Activated T-cell treated with anti-CD3 and anti-CD28 coated beads, Interleukin-2, amount 50 U/mL, for 24 hours (primary cell): ENCODE results near the gene HRAS.
"Not testable (repeated sequence)": the region's sequence is repeated elsewhere in the genome, so short reads cannot be mapped to it uniquely, and the experiment has no call there.

Experiments
- DNase-seq: peaks from one replicate; pipeline ENCODE4 v3.0.0-alpha.2; 2020
- H3K27ac Mint-ChIP-seq: 2 replicates; pipeline ENCODE4 v1.8.0; 2020; ENCODE audit warnings: mild to moderate bottlenecking, mixed read lengths
- H3K27me3 Mint-ChIP-seq: 2 replicates; pipeline ENCODE4 v1.8.0; 2020; ENCODE audit warnings: mixed read lengths
- H3K36me3 Mint-ChIP-seq: 2 replicates; pipeline ENCODE4 v1.8.0; 2020; ENCODE audit warnings: low read depth, mixed read lengths
- H3K4me1 Mint-ChIP-seq: 2 replicates; pipeline ENCODE4 v1.8.0; 2020; ENCODE audit warnings: low read depth, mixed read lengths
- H3K4me3 Mint-ChIP-seq: 2 replicates; pipeline ENCODE4 v1.8.0; 2020; ENCODE audit warnings: mild to moderate bottlenecking, moderate library complexity, mixed read lengths
- H3K9me3 Mint-ChIP-seq: 2 replicates; pipeline ENCODE4 v1.8.0; 2020; ENCODE audit warnings: mixed read lengths

The HRAS gene

DNA sequence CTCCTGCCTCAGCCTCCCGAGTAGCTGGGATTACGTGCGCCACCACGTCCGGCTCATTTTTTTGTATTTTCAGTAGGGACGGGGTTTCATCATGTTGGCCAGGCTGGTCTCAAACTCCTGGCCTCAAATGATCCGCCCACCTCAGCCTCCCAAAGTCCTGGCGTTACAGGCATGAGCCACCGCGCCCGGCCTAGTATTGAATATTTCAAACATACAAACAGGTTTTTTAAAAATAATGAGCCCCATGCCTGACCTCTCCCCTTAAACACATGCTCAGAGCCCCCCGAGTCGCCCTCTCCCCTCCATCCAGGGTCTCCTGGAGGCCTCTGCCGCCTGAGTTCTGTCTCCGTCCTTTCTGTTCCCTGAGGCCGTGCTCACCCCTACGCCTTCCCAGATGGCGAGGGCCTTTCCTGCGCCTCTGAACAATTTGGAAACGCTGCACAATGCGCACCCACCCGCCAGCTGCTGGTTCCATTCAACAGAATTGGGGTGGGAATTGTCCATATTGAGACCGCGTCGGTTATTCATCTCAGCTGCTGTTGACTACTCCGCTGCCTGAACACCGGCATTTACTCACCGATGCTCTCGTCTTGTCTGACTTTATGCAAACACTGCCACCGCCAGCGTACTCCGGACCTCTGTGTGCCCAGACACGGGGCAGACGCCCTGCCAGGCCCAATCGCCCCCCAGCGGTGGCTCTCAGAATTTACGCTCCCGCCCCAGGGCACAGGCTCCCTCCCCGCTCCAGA, 14.8 kb downstream of the HRAS start:
- Mint-ChIP-seq H3K36me3 (peaks cover 12% of the 10 kb centered on the region), H3K27me3 (no peaks in the 10 kb centered on the region), H3K27ac (no peak overlapping the region), H3K4me1 (peaks cover 3% of the 10 kb centered on the region), H3K4me3 (no peak overlapping the region), H3K9me3 (peaks cover 7% of the 10 kb centered on the region)
- no peak for DNase-seq

DNA sequence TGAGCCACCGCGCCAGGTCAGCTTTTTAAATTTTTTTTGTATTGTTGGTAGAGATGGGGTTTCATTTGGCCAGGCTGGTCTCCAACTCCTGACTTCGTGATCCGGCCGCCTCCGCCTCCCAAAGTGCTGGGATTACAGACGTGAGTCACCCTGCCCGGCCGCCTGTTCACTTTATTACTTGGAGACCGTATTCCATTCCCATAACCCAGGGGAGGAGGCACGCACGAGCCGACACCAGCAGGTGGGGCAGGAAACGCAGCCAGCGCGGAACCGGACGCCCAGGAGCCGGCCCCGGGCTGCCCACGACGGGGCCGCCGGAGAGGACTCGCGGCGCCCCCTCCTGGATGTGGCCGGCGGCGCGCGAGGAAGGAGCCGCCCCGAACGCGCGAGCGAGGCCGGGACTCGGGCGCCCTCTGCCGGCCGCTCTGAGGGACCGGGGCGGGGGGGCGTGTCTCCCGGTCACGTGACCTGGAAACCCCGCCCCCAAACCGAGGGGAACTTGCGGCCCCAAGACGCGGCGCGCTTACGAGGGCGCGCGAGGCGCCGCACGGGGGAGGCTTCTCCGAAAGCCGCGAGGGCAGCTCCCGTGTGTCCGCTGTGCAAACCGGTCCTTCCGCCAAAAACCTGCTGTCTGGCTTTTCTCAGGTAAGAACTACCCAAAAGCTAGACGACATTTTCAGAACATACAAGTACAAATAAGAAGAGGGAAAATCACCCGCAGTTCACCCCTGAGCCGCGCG, 16.7 kb downstream of the HRAS start:
- Mint-ChIP-seq H3K4me3 (peak overlapping the region; percentile 73), H3K36me3 (peaks cover 27% of the 10 kb centered on the region), H3K4me1 (peaks cover 3% of the 10 kb centered on the region), H3K9me3 (peaks cover 7% of the 10 kb centered on the region), H3K27me3 (no peaks in the 10 kb centered on the region), H3K27ac (peak overlapping the region; percentile 85)
- DNase-seq, result peak; percentile 98

DNA sequence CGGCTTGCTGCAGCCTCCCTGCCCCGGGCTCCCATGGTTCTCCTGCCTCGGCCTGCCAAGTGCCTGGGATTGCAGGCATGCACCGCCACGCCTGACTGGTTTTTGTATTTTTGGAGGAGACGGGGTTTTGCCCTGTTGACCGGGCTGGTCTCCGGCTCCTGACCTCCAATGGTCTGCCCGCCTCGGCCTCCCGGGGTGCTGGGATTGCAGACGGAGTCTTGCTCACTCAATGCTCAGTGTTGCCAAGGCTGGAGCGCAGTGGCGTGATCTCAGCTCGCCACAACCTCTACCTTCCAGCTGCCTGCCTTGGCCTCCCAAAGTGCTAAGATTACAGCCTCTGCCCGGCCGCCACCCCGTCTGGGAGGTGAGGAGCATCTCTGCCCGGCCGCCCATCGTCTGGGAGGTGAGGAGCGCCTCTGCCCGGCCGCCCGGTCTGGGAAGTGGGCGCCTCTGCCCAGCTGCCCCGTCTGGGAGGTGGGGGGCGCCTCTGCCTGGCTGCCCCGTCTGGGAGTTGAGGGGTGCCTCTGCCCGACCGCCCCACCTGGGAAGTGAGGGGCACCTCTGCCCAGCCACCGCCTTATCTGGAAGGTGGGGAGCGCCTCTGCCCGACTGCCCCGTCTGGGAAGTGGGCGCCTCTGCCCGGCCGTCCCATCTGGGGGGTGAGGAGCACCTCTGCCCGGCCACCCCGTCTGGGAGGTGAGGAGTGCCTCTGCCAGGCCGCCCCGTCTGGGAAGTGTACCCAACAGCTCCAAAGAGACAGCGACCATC, 18.3 kb downstream of the HRAS start:
- not testable (repeated sequence) for H3K27ac Mint-ChIP-seq, DNase-seq, H3K4me3 Mint-ChIP-seq, H3K27me3 Mint-ChIP-seq, H3K9me3 Mint-ChIP-seq, H3K4me1 Mint-ChIP-seq
- peaks cover 40% of the 10 kb centered on the region for H3K36me3 Mint-ChIP-seq

DNA sequence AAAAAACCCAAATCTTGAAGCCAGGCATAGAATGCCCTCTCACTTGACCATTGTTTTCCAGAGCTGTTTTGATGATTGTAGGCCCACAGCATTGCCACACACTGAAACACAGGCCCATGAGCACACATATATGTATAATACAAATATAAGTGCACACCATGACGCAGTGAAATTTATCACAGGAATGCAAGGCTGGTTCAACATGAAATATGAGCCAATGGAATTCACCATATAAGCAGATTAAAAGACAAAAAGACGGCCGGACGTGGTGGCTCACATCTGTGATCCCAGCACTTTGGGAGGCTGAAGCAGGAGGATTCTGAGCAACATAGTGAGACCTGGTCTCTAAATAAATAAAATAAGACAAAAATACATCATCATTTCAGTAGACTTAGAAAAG, 19.0 kb downstream of the HRAS start:
- DNase-seq, result no peak
- Mint-ChIP-seq H3K27me3 (no peaks in the 10 kb centered on the region), H3K9me3 (peaks cover 7% of the 10 kb centered on the region), H3K27ac (no peak overlapping the region), H3K36me3 (peaks cover 44% of the 10 kb centered on the region), H3K4me1 (peaks cover 5% of the 10 kb centered on the region), H3K4me3 (no peak overlapping the region)

DNA sequence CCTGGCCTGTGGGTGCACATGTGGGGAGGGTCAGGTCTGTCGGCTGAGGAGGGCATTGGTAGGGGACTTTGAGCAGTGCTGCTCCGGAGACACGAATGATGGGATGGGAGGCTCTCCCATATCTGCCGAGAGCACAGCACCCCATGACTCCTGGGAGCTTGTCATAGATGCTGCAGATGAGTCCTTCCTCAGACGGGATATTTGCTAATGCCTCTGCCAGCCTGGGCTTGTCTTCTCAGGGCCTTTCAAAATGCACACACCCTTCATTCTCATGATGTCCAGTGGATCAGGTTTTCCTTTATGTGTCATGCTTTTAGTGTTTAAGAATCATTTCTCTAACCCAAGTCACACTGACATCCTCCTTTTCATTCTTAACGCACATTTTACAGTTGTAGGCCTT, 20.2 kb downstream of the HRAS start:
- no peak overlapping the region for H3K27ac Mint-ChIP-seq
- peaks cover 7% of the 10 kb centered on the region for H3K9me3 Mint-ChIP-seq
- H3K36me3 Mint-ChIP-seq, result peaks cover 53% of the 10 kb centered on the region
- H3K27me3 Mint-ChIP-seq, result no peaks in the 10 kb centered on the region
- no peak for DNase-seq
- H3K4me3 Mint-ChIP-seq, result no peak overlapping the region
- H3K4me1 Mint-ChIP-seq, result peaks cover 5% of the 10 kb centered on the region

DNA sequence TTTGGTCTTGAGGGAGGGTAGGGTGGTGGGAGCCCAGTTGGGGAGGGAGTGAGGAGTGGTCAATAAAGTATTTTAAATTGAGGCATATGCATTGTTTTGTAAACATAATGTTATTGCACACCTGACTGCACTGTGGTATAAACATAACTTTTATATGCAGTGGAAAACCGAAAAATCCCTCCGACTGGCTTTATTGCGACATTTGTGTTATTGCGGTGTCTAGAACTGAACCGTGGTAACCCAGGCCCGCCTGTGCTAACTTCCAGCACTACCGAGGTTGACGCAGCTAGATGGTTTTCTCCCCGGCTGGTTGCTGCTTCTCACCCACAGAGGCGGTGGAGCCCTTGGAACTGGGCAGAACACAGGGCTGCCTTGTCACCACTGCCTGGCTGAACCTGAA, 20.8 kb downstream of the HRAS start:
- peaks cover 5% of the 10 kb centered on the region for H3K4me1 Mint-ChIP-seq
- peaks cover 58% of the 10 kb centered on the region for H3K36me3 Mint-ChIP-seq
- peaks cover 7% of the 10 kb centered on the region for H3K9me3 Mint-ChIP-seq
- H3K27me3 Mint-ChIP-seq, result no peaks in the 10 kb centered on the region
- no peak overlapping the region for H3K27ac Mint-ChIP-seq
- H3K4me3 Mint-ChIP-seq, result no peak overlapping the region
- DNase-seq, result no peak

DNA sequence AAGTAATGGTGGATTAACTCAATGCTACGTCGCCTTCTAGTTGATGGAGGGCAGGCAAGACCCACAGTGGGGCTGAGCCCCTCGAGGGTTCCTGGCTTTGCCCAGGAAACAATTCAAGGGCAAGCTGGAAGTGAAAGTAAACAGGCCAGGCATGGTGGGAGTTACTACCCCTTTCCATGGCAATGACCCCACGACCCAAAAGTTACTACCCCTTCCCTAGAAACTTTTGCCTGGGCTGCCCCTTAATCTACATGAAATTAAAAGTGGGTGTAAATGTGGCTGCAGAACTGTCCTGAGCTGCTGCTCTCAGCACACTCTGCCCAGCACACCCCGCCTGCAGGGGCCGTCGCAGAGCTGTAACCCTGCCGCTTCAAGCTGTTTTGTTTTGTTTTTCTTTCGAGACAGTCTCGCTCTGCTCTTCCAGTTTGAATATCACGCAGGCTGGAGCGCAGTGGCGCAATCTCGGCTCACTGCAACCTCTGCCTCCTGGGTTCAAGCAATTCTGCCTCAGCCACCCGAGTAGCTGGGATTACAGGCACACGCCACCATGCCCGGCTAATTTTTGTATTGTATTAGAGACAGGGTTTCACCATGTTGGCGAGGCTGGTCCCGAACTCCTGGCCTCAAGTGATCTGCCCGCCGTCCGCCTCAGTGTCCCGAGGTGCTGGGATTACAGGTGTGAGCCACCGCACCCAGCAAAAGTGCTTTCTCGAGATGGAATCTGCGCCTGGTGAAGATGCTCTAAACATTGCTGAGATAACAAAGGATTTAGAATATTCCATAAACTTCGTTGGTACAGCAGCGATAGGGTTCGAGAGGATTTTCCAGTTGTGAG, 22.4 kb downstream of the HRAS start:
- H3K4me3 Mint-ChIP-seq, result no peak overlapping the region
- H3K27me3 Mint-ChIP-seq, result no peaks in the 10 kb centered on the region
- peaks cover 7% of the 10 kb centered on the region for H3K4me1 Mint-ChIP-seq
- H3K9me3 Mint-ChIP-seq, result peaks cover 7% of the 10 kb centered on the region
- peaks cover 73% of the 10 kb centered on the region for H3K36me3 Mint-ChIP-seq
- peak overlapping the region; percentile 50 for H3K27ac Mint-ChIP-seq
- no peak for DNase-seq

DNA sequence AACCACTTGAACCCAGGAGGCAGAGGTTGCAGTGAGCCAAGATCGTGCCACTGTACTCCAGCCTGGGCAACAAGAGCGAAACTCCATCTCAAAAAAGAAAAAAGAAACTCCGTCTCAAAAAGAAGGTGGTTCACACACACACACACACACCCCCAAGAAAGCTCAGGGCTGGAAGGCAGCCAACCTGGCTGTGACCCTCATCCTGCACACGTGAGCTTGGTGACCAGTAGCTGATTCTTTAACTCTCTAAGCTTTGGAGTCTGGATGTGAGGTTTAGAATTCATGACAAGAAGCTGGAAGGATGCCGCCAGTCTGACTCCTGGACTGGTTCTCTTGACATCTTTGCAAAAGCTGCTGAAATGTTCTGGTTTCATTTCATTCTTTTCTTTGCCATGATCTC, 26.4 kb downstream of the HRAS start:
- Mint-ChIP-seq H3K4me1 (peaks cover 25% of the 10 kb centered on the region), H3K27me3 (no peaks in the 10 kb centered on the region)

DNA sequence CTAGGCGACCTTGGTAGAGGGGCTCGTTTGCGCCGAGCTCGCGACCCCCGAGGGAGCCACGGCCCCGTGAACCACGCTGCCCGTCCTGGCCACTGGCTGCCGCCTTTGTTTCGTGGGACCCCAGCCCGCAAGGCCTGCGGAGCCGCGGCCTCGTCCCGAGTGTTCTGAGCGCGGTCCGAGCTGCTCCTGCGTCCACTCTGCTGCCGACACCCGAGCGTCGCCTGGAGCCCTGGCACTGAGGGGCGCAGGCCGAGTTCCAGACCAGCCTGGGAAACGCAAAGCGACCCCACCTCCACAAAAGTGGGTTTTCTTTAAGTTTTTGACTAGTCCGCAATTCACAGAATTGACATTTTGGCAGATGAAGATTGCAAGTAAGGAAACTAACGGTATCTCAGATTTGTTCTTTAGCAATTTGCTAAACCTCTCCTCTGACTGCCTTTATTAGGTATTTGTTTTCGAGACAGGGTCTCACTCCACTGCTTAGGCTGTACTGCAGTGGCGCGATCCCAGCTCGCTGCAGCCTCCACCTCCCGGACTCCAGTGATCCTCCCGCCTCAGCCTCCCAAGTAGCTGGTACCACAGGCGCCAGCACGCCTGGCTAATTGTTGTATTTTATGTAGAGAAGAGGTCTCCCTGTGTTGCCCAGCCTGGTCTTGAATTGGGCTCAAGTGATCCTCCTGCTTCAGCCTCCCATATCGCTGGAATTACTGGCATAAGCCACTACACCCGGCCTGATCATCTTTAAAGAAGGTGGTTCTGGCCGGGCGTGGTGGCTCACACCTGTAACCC, 27.5 kb downstream of the HRAS start:
- peak overlapping the region; percentile 81 for H3K27ac Mint-ChIP-seq
- H3K4me3 Mint-ChIP-seq, result peak overlapping the region; percentile 98
- no peak for DNase-seq
- H3K4me1 Mint-ChIP-seq, result peaks cover 33% of the 10 kb centered on the region
- H3K27me3 Mint-ChIP-seq, result no peaks in the 10 kb centered on the region
- peaks cover 65% of the 10 kb centered on the region for H3K36me3 Mint-ChIP-seq
- no peaks in the 10 kb centered on the region for H3K9me3 Mint-ChIP-seq

More for the DNA sequence above, 26.4 kb downstream of the HRAS start:
- H3K4me3 Mint-ChIP-seq, result peak overlapping the region; percentile 98
- DNase-seq, result no peak
- peaks cover 72% of the 10 kb centered on the region for H3K36me3 Mint-ChIP-seq
- H3K27ac Mint-ChIP-seq, result no peak overlapping the region
- H3K9me3 Mint-ChIP-seq, result no peaks in the 10 kb centered on the region

DNA sequence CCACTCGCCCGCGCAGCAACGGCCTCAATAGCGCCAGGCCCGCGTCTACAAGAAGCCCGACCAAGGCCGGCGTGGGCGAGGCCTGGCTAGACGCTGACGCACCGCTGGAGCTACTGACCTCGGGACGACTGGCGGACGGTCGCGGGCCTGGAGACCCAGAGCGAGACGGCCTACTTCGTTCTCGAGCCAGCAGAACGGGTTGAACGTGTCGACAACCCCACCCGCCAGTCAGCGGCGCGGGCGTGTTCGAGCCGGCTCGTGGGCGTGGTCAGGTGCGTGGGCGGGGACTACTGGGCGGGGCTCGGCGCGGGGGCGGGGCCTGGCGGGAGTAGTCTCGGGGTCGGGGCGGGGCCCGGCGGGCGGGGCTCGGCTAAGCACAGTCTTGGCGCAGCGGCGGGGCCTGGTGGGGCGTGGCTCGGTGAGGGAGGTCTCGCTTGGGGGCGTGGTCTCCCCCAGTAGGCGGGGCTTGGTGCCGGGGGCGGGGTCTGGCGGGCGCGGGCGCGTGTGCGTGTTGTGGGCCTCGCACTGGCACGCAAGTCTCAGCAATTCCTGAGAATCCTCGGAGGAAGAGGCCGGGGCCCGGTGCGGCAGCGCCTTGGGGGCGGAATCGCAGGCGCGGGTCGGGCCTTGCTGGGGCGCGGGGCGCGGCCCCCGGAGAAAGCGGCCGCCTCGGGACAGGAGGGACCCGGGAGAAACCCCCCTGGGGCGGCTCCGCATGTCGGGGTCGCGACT, 28.2 kb downstream of the HRAS start, which contains the start of gene RNH1:
TSS of gene RNH1 (minus strand) at position 248 of the 732 bp plus-strand sequence. CDS start 5,080 bp downstream, outside the sequence.
- peak; percentile 100 for DNase-seq
- Mint-ChIP-seq H3K4me1 (peaks cover 33% of the 10 kb centered on the region), H3K4me3 (peak within 1 kb of the TSS; percentile 98), H3K36me3 (peaks cover 59% of the 10 kb centered on the region), H3K27ac (peak within 1 kb of the TSS; percentile 100), H3K9me3 (no peaks in the 10 kb centered on the region), H3K27me3 (no peaks in the 10 kb centered on the region)

DNA sequence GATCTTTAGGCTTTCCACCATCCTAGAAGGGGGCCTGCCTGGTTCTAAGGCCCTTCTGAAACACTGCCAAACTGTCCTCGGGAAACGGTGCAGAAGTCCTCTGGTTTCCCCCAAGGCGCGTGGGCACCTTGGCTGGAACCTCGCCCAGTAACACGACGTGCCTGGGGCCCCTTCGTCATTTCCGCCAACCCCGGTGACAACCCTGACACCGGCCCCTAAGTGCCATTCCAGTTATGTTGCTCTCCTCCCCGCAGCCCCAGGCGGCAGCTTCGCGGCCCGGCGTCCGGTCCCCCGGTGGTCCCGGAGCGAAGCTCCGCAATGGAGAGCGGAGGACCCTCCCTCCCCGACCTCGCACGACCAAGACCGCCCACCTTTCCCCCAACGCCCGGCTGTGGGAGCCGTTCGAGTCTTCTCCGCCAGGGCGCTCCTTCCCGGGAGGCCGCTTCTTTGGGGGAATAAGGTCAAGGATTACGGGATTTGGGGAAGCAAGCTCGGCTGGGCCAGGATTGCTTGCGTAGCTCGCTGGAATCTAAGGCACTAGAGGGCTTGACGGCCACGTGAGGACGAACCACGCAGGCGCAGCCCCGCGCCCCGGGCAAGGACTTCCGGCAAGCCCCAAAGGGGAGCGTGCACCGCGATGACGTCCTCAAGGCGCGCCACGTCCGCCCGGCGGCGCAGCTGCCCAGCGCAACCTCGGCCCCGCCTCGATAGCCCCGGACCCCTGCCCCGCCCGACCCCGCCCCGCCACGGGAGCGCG, 29.0 kb downstream of the HRAS start:
- Mint-ChIP-seq H3K4me1 (peaks cover 33% of the 10 kb centered on the region), H3K9me3 (no peaks in the 10 kb centered on the region), H3K27ac (peak overlapping the region; percentile 100), H3K27me3 (no peaks in the 10 kb centered on the region), H3K4me3 (peak overlapping the region; percentile 98), H3K36me3 (peaks cover 63% of the 10 kb centered on the region)
- peak; percentile 98 for DNase-seq

DNA sequence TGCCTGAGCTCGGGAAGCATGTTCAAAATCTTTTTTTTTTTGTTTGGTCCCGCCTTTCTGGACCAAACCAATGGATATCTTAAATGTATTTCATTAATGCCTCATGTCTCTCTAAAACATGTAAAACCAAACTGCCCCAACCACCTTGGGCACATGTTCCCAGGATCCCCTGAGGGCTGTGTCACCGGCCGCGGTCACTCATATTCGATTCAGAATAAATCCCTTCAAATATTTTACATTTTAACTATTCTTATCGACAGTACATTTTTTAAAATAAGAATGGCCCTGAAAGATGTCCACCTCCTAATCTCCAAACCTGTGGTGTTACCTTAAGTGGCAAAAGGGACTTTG, 30.4 kb downstream of the HRAS start:
- H3K27me3 Mint-ChIP-seq, result no peaks in the 10 kb centered on the region
- peaks cover 35% of the 10 kb centered on the region for H3K4me1 Mint-ChIP-seq
- peaks cover 67% of the 10 kb centered on the region for H3K36me3 Mint-ChIP-seq
- no peaks in the 10 kb centered on the region for H3K9me3 Mint-ChIP-seq
- H3K4me3 Mint-ChIP-seq, result peak overlapping the region; percentile 98
- H3K27ac Mint-ChIP-seq, result peak overlapping the region; percentile 100
- DNase-seq, result no peak
